KG1 (cell line): ENCODE measurements around the gene RALGPS1.

ENCODE experiments used
- DNase-seq: peaks from one replicate; lab custom pipeline; 2025; lab: John Stamatoyannopoulos, UW

Gene RALGPS1

GRCh38 chr9:127123064-127123890 is 208.7 kb downstream of the RALGPS1 start:
- DNase-seq = no peak

- DNase-seq = no peak
These were observed 209.5 kb downstream of the RALGPS1 start for GRCh38 chr9:127124111-127124531.

- no peak for DNase-seq
These were observed 210.2 kb downstream of the RALGPS1 start for GRCh38 chr9:127124792-127125191.

- no peak for DNase-seq
These were observed 212.4 kb downstream of the RALGPS1 start for GRCh38 chr9:127126971-127127370.

- DNase-seq = no peak
These were observed 213.9 kb downstream of the RALGPS1 start for GRCh38 chr9:127128341-127129072.

GRCh38 chr9:127129073-127129717 is 214.6 kb downstream of the RALGPS1 start:
- no peak for DNase-seq

- no peak for DNase-seq
These were observed 215.1 kb downstream of the RALGPS1 start for GRCh38 chr9:127129718-127130085.

GRCh38 chr9:127130235-127130634 is 215.7 kb downstream of the RALGPS1 start:
- DNase-seq = no peak

GRCh38 chr9:127130661-127131538 is 216.3 kb downstream of the RALGPS1 start:
- DNase-seq = no peak

- no peak for DNase-seq
These were observed 217.3 kb downstream of the RALGPS1 start for GRCh38 chr9:127131871-127132270.

GRCh38 chr9:127132375-127132774 is 217.8 kb downstream of the RALGPS1 start:
- no peak for DNase-seq

- no peak for DNase-seq
These were observed 218.5 kb downstream of the RALGPS1 start for GRCh38 chr9:127132921-127133647.

- DNase-seq = no peak
These were observed 219.2 kb downstream of the RALGPS1 start for GRCh38 chr9:127133739-127134167.

- no peak for DNase-seq
These were observed 220.6 kb downstream of the RALGPS1 start for GRCh38 chr9:127135056-127135745.

- no peak for DNase-seq
These were observed 221.7 kb downstream of the RALGPS1 start for GRCh38 chr9:127136081-127136879.

GRCh38 chr9:127136880-127137639 is 222.5 kb downstream of the RALGPS1 start:
- no peak for DNase-seq

GRCh38 chr9:127137640-127138360 is 223.2 kb downstream of the RALGPS1 start:
- DNase-seq = no peak

- DNase-seq = no peak
These were observed 223.9 kb downstream of the RALGPS1 start for GRCh38 chr9:127138444-127138843.
